G401 (cell line): ENCODE results near the gene SPHK1. TPM values are rescaled to one million over a fixed set of nuclear protein-coding genes. Genes with fewer than 3 reads are reported as not detected.

Experiments used
- DNase-seq: peaks from one replicate; pipeline ENCODE4 v3.0.0-alpha.2; 2015; ENCODE audit warnings: low spot score
- in situ Hi-C: cut with HindIII; loops from 2 replicates; pipeline ENCODE4 v1.10.0; 2016; ENCODE audit warnings: low sequenced_read_pairs, mixed read lengths
- total RNA-seq: library from RNA; depleted of rRNA; stranded (reverse); fragments of >200 nt; shearing (Covaris generic); gene quantifications from 2 replicates; pipeline ENCODE4 v1.2.3, GENCODE V29; 2014

Gene SPHK1
- total RNA-seq, 1 experiment from 2014 or later, result 5.8 TPM

GRCh38 chr17:76402711-76403110 is 18.3 kb downstream of the SPHK1 start:
- in situ Hi-C loops, result no loop called here
- no peak for DNase-seq

- in situ Hi-C loops, result no loop called here
- no peak for DNase-seq
These were observed 19.8 kb downstream of the SPHK1 start for GRCh38 chr17:76404256-76404655.

- in situ Hi-C loops, result no loop called here
- no peak for DNase-seq
These were observed 20.7 kb downstream of the SPHK1 start for GRCh38 chr17:76404976-76405563.

GRCh38 chr17:76405607-76405966 is 21.2 kb downstream of the SPHK1 start:
- in situ Hi-C loops, result no loop called here
- no peak for DNase-seq

GRCh38 chr17:76405967-76406647 is 21.7 kb downstream of the SPHK1 start:
- DNase-seq, result no peak

GRCh38 chr17:76407509-76407908 is 23.1 kb downstream of the SPHK1 start:
- in situ Hi-C loops, result no loop called here

More at GRCh38 chr17:76405967-76406647, 21.7 kb downstream of the SPHK1 start:
- in situ Hi-C loops, result no loop called here

GRCh38 chr17:76408037-76408849 is 23.8 kb downstream of the SPHK1 start:
- DNase-seq, result peak; percentile 89

More at GRCh38 chr17:76407509-76407908, 23.1 kb downstream of the SPHK1 start:
- no peak for DNase-seq

GRCh38 chr17:76410328-76410965 is 26.0 kb downstream of the SPHK1 start:
- in situ Hi-C loops, result no loop called here
- DNase-seq, result no peak

More at GRCh38 chr17:76408037-76408849, 23.8 kb downstream of the SPHK1 start:
- in situ Hi-C loops, result no loop called here

- no peak for DNase-seq
- in situ Hi-C loops, result no loop called here
These were observed 26.8 kb downstream of the SPHK1 start for GRCh38 chr17:76411247-76411646.

- peak; percentile 90 for DNase-seq
These were observed 30.2 kb downstream of the SPHK1 start for GRCh38 chr17:76414334-76415295.

GRCh38 chr17:76415786-76416185 is 31.4 kb downstream of the SPHK1 start:
- in situ Hi-C loops, result no loop called here
- no peak for DNase-seq

More at GRCh38 chr17:76414334-76415295, 30.2 kb downstream of the SPHK1 start:
- in situ Hi-C loops, result no loop called here

GRCh38 chr17:76416457-76416856 is 32.0 kb downstream of the SPHK1 start:
- DNase-seq, result no peak
- in situ Hi-C loops, result no loop called here

GRCh38 chr17:76416899-76417298 is 32.5 kb downstream of the SPHK1 start:
- in situ Hi-C loops, result no loop called here
- DNase-seq, result no peak

- in situ Hi-C loops, result no loop called here
- DNase-seq, result no peak
These were observed 33.2 kb downstream of the SPHK1 start for GRCh38 chr17:76417499-76418143.

GRCh38 chr17:76419576-76420260 is 35.3 kb downstream of the SPHK1 start:
- in situ Hi-C loops, result no loop called here
- peak; percentile 49 for DNase-seq

GRCh38 chr17:76420356-76421043 is 36.1 kb downstream of the SPHK1 start:
- DNase-seq, result no peak
- in situ Hi-C loops, result no loop called here

- no peak for DNase-seq
- in situ Hi-C loops, result no loop called here
These were observed 36.6 kb downstream of the SPHK1 start for GRCh38 chr17:76421044-76421407.
